Measurements from ENCODE around the gene PREX1.

- no peak for TF ChIP-seq ZNF274 (IDR thresholded peaks at IDR 0.05; ENCODE audit: low read depth, low read length)
- no peak for TF ChIP-seq YY1 (IDR thresholded peaks at IDR 0.05; ENCODE audit: insufficient read depth, insufficient read length)
These were observed 37.3 kb downstream of the PREX1 start for GRCh38 chr20:48790473-48791003.

Measured in NT2/D1 (cell line).